GM18909 (cell line): ENCODE measurements around the gene SLC35F5.
"Not testable (repeated sequence)": the region's sequence is repeated elsewhere in the genome, so short reads cannot be mapped to it uniquely, and the experiment has no call there.

ENCODE experiments used
- ATAC-seq: cut with Tn5 transposase; IDR thresholded peaks from one replicate; pipeline ENCODE4 v1.9.1; 2021; ENCODE audit warnings: mild to moderate bottlenecking; ENCODE audit not compliant: unreplicated experiment, poor library complexity

SLC35F5 gene, protein sequence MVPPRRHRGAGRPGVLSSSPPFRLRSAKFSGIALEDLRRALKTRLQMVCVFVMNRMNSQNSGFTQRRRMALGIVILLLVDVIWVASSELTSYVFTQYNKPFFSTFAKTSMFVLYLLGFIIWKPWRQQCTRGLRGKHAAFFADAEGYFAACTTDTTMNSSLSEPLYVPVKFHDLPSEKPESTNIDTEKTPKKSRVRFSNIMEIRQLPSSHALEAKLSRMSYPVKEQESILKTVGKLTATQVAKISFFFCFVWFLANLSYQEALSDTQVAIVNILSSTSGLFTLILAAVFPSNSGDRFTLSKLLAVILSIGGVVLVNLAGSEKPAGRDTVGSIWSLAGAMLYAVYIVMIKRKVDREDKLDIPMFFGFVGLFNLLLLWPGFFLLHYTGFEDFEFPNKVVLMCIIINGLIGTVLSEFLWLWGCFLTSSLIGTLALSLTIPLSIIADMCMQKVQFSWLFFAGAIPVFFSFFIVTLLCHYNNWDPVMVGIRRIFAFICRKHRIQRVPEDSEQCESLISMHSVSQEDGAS

GRCh38 chr2:113756355-113757137 lies at the start of gene SLC35F5:
SLC35F5 (minus strand) TSS chr2:113756642; CDS start chr2:113756409, 233 bp downstream.
- peak; percentile 92 for ATAC-seq

GRCh38 chr2:113799375-113799774 lies 42.9 kb upstream of the SLC35F5 start:
- no peak for ATAC-seq

- ATAC-seq = no peak
Observed at GRCh38 chr2:113797237-113797636, 40.8 kb upstream of the SLC35F5 start.

DNA sequence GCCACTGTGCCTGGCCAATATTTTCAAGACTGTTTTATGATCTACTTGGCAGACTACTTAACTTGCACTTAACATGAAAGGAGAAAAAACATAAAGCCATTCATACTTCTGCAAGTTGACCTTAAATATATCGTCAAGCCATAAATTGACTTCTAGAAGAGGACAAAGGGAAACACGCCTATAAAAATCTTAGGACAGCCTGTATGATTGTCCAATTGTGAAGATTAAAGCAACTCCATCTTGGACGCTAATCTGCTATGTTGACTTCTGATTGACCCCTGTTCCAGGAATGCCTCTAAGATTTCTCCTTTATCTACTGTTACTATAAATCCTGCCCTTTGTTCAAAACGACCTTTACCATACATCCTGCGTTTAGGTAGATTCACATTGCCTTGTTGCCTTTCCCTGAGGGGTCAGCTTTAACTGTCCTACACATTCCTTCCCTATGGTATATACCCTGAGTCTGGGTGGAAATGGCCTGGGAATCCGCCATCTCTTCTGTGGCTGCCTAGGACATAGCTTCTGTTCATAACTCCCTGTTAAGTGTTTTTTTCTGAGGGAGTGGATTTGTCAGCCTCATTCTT lies 40.2 kb upstream of the SLC35F5 start:
- ATAC-seq = no peak

DNA sequence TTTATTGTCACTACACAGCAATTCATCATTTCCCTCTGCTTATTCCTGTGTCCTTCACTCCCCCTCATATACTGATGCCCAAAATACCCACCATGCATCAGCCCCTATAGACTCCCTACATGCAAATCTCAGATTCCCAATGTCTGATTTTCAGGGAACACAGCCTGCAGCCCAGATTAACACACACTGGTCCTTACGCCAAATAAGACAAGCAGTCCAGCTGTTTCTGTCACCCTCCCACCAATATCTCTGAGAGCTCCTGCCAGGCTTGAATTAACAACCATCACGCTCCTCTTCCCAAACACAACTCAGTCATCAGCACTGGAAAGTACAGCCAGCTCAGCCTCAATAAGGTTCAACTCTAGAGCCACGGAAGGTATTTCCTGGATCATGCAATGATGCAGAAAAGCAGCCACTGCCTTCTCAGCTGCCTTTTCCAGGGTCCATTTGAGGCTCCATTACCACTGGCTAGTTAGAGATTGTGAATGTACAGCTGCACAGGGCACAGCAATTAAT lies 39.0 kb upstream of the SLC35F5 start:
- ATAC-seq = no peak

GRCh38 chr2:113791697-113792590 lies 35.5 kb upstream of the SLC35F5 start:
- peak; percentile 96 for ATAC-seq

- ATAC-seq = no peak
Observed at GRCh38 chr2:113784823-113785744, 28.6 kb upstream of the SLC35F5 start.

- ATAC-seq = no peak
Observed at GRCh38 chr2:113780472-113780871, 24.0 kb upstream of the SLC35F5 start.

- no peak for ATAC-seq
Observed at GRCh38 chr2:113777371-113777770, 20.9 kb upstream of the SLC35F5 start.

- no peak for ATAC-seq
Observed at GRCh38 chr2:113776949-113777348, 20.5 kb upstream of the SLC35F5 start.

GRCh38 chr2:113774616-113775015 lies 18.2 kb upstream of the SLC35F5 start:
- ATAC-seq = not testable (repeated sequence)

DNA sequence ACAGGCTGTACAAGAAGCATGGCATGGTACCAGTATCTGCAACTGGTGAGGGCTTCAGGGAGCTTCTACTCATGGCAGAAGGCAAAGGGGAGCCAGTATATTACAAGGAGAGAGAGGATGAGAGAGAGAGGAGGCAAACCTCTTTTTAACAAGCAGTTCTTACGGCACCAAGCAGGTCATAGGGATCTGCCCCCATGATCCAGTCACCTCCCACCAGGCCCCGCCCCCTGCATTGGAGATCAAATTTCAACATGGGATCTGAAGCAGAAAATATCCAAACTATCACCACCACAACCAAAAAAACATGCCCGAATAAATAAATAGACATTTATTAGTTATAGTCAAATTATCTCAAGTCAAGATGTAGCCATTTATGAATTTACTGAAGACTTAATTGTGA lies 14.5 kb upstream of the SLC35F5 start:
- ATAC-seq = no peak

DNA sequence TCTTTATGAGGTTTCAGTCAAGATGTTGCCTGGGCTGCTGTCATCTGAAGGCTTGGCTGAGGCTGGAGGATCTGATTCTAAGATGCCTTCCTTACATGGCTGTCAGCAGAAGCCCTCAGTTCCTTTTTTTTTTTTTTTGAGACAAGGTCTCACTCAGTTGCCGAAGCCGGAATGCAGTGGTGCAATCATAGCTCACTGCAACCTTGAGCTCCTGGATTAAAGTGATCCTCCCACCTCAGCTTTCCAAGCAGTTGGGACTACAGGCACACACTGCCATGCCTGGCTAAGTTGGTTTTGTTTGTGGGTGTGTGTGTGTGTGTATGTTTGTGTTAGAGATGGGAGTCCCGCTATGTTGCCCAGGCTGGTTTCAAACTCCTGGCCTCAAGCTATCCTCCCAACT lies 13.1 kb upstream of the SLC35F5 start:
- ATAC-seq = no peak

GRCh38 chr2:113768770-113769169 lies 12.3 kb upstream of the SLC35F5 start:
- ATAC-seq = no peak

DNA sequence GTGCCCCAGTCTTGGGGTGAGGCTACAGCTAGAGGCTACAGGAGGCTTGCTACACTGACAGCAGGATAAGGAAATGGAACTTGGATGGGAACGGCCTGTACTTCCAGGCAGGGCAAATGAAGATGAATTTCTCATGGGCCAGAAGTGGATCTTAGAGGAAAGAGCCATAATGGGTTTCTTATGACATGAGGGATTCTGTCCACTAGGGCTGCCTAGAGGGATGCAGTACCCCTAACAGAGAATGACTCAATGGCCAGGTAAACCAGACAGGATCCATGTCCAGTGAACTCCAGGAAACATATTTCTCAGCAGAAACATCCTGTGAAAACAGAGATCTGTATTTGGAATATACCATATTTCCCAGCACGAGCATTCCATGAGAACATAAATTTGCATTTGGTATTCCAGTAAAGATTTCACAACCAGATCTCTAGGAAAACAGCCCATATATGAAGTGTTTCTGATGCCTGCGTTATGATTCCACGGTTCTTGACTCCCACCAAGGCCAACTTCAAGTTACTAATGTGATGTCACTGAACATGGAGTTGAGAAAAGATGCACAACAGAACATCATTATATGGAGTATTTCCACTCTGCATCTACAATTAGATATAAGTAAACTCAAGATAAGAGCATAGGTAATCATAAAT lies 11.5 kb upstream of the SLC35F5 start:
- ATAC-seq = no peak

DNA sequence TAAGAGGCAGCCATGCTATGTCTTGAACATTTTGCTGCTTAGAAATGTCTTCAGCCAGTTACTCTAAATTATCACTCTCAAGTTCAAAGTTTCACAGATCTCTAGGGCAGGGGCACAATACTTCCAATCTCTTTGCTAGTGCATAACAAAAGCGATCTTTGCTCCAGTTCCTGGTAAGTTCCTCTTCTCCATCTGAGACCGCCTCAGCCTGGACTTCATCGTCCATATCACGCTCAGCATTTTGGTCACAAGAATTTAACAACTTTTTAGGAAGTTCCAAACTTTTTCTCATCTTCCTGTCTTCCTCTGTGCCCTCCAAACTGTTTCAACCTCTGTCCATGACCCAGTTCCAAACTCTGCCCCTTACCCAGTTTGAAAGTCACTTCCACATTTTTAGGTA lies 8.8 kb upstream of the SLC35F5 start:
- ATAC-seq = no peak

DNA sequence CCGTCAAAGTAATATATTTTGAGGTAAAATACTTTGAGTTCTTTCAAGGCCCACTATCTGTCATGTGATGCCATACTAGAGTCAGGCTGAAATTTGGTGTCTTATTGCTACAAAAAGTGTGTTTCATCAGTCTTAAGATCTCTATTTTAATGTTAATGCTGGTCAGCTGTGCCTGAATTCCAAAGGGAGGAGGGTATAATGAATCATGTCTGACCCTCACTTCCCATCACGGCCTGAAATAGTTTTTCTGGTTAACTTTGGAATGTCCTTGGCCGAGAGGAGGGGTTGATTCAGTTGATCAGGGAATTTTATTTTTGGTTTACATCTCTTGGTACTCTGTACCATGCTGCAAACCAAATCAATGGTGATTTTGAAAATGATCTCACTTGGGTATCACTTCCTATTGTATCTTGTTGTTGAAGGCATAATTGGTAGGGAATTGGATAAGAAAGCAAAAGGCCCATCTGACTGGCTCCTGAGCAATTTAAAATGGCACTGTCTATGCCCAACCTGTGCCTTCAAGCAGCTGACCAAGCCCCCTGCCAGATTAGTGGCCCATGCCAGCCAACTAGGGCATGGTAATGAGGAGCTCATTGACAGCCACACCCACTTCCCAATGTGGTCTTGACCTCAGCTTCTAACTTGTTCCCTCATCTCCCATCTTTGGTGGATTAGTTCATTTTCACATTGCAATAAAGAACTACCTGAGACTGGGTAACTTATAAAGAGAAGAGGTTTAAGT lies 6.1 kb upstream of the SLC35F5 start:
- ATAC-seq = no peak

GRCh38 chr2:113760400-113760799 lies 4.0 kb upstream of the SLC35F5 start:
- no peak for ATAC-seq
